Calu3 (cell line): Measurements from ENCODE around the gene LCNL1. TPM values are rescaled to one million over a fixed set of nuclear protein-coding genes. Genes with fewer than 3 reads are reported as not detected.

ENCODE experiments used
- BruUV-seq: library from RNA; stranded (reverse); fragments of 400-500 nt; replicated peaks from 2 replicates; lab custom pipeline; 2021; lab: Mats Ljungman, UMichigan
- CTCF ChIA-PET: fragments of 300-600 bp; sonication (Branson Sonifier 250); formaldehyde crosslinking; loops from one replicate; lab custom pipeline; 2022; ENCODE audit warnings: antibody characterized with exemption; lab: Charles Lee
- DNase-seq: peaks from one replicate; pipeline ENCODE4 v3.0.0; 2022
- H3K27ac Mint-ChIP-seq: one replicate; pipeline ENCODE4 v1.8.0; 2022; ENCODE audit warnings: mixed read lengths; ENCODE audit not compliant: unreplicated experiment
- H3K27me3 Mint-ChIP-seq: one replicate; pipeline ENCODE4 v1.8.0; 2022; ENCODE audit warnings: mixed read lengths; ENCODE audit not compliant: unreplicated experiment
- H3K36me3 Mint-ChIP-seq: one replicate; pipeline ENCODE4 v1.8.0; 2022; ENCODE audit warnings: mild to moderate bottlenecking, moderate library complexity, mixed read lengths; ENCODE audit not compliant: insufficient read depth, unreplicated experiment
- H3K4me1 Mint-ChIP-seq: one replicate; pipeline ENCODE4 v1.8.0; 2022; ENCODE audit warnings: mild to moderate bottlenecking, low read depth, mixed read lengths; ENCODE audit not compliant: unreplicated experiment
- H3K4me3 Mint-ChIP-seq: one replicate; pipeline ENCODE4 v1.8.0; 2022; ENCODE audit warnings: mild to moderate bottlenecking, low read depth, moderate library complexity, mixed read lengths; ENCODE audit not compliant: unreplicated experiment
- H3K9me3 Mint-ChIP-seq: one replicate; pipeline ENCODE4 v1.8.0; 2022; ENCODE audit warnings: low read depth, mixed read lengths; ENCODE audit not compliant: unreplicated experiment
- CTCF ChIP-seq: fragments of 200-600 bp; IDR thresholded peaks from one replicate; pipeline ENCODE4 v1.8.0; 2022; ENCODE audit warnings: antibody characterized with exemption; ENCODE audit not compliant: unreplicated experiment
- intact Hi-C: fragments of 100-400 bp; cut with micrococcal nuclease; formaldehyde crosslinking; loops from one replicate; pipeline ENCODE4 v1.10.0; 2022; ENCODE audit not compliant: unreplicated experiment
- total RNA-seq: library from RNA; stranded (reverse); gene quantifications from 2 replicates; pipeline ENCODE4 v1.2.3, GENCODE V29; 2022

The LCNL1 gene
- total RNA-seq, 1 experiment from 2014 or later = not detected

- intact Hi-C loops = no loop called here
- BruUV-seq = no TSS peak
- no peak for TF ChIP-seq CTCF
- Mint-ChIP-seq H3K27ac (no peak overlapping the region), H3K4me1 (peaks cover 11% of the 10 kb centered on the region), H3K27me3 (no peaks in the 10 kb centered on the region), H3K36me3 (peaks cover 10% of the 10 kb centered on the region), H3K9me3 (no peaks in the 10 kb centered on the region), H3K4me3 (no peak overlapping the region)
- no peak for DNase-seq
- CTCF ChIA-PET = interaction anchor here (1.6 kb wide), 1 partner anchor 48 kb away, joined by 4 read pairs; no protein-coding TSS in a partner anchor
Observed at GRCh38 chr9:136997371-136997770, 14.6 kb downstream of the LCNL1 start.

GRCh38 chr9:136997830-136998234 lies 15.0 kb downstream of the LCNL1 start:
- CTCF ChIA-PET = no interaction called here
- no peak for TF ChIP-seq CTCF
- peak overlapping the region; percentile 12 for H3K27ac Mint-ChIP-seq
- H3K9me3 Mint-ChIP-seq = no peaks in the 10 kb centered on the region
- no TSS peak for BruUV-seq
- H3K4me3 Mint-ChIP-seq = no peak overlapping the region
- peaks cover 11% of the 10 kb centered on the region for H3K4me1 Mint-ChIP-seq
- H3K36me3 Mint-ChIP-seq = peaks cover 6% of the 10 kb centered on the region
- intact Hi-C loops = no loop called here
- no peaks in the 10 kb centered on the region for H3K27me3 Mint-ChIP-seq
- DNase-seq = no peak

- no TSS peak for BruUV-seq
- Mint-ChIP-seq H3K9me3 (peaks cover 5% of the 10 kb centered on the region), H3K27ac (no peak overlapping the region), H3K36me3 (peaks cover 6% of the 10 kb centered on the region), H3K4me3 (no peak overlapping the region), H3K4me1 (peaks cover 11% of the 10 kb centered on the region), H3K27me3 (no peaks in the 10 kb centered on the region)
- DNase-seq = no peak
- TF ChIP-seq CTCF = no peak
- intact Hi-C loops = no loop called here
- CTCF ChIA-PET = no interaction called here
Observed at GRCh38 chr9:137000177-137000930, 17.6 kb downstream of the LCNL1 start.

- H3K36me3 Mint-ChIP-seq = no peaks in the 10 kb centered on the region
- BruUV-seq = no TSS peak
- CTCF ChIA-PET = interaction anchor here (0.6 to 0.7 kb wide), 2 partner anchors 271 to 1016 kb away, joined by 3 to 5 read pairs; no protein-coding TSS in a partner anchor
- no peak overlapping the region for H3K27ac Mint-ChIP-seq
- peaks cover 5% of the 10 kb centered on the region for H3K9me3 Mint-ChIP-seq
- H3K4me1 Mint-ChIP-seq = peaks cover 11% of the 10 kb centered on the region
- no peaks in the 10 kb centered on the region for H3K27me3 Mint-ChIP-seq
- TF ChIP-seq CTCF = no peak
- no peak overlapping the region for H3K4me3 Mint-ChIP-seq
- intact Hi-C loops = no loop called here
- DNase-seq = no peak
Observed at GRCh38 chr9:137001857-137002645, 19.3 kb downstream of the LCNL1 start.
